HG03571 (cell line): ENCODE results near the gene CRYBA2.

Experiments used
- ATAC-seq: cut with Tn5 transposase; IDR thresholded peaks from one replicate; pipeline ENCODE4 v1.9.1; 2021; ENCODE audit not compliant: unreplicated experiment

The CRYBA2 gene

GRCh38 chr2:218993345-218994315, at the start of gene CRYBA2:
TSS of gene CRYBA2 (minus strand) at chr2:218993422. CDS start at chr2:218993176, 246 bp downstream.
- ATAC-seq: no peak

- no peak for ATAC-seq
Measured at GRCh38 chr2:219042750-219043149, 49.5 kb upstream of the CRYBA2 start.

- no peak for ATAC-seq
Measured at GRCh38 chr2:219042157-219042556, 48.9 kb upstream of the CRYBA2 start.

- no peak for ATAC-seq
Measured at GRCh38 chr2:219041252-219041651, 48.0 kb upstream of the CRYBA2 start, which contains the start of gene CFAP65. TSS of gene CFAP65 (minus strand) at chr2:219041516. CDS start at chr2:219039048, 2,468 bp downstream.

- ATAC-seq: no peak
Measured at GRCh38 chr2:219038600-219038999, 45.4 kb upstream of the CRYBA2 start.

- ATAC-seq: no peak
Measured at GRCh38 chr2:219037783-219038499, 44.7 kb upstream of the CRYBA2 start.

GRCh38 chr2:219035942-219036341, 42.7 kb upstream of the CRYBA2 start:
- no peak for ATAC-seq

- no peak for ATAC-seq
Measured at GRCh38 chr2:219034823-219035222, 41.6 kb upstream of the CRYBA2 start.

GRCh38 chr2:219032051-219032745, 39.0 kb upstream of the CRYBA2 start:
- no peak for ATAC-seq

- no peak for ATAC-seq
Measured at GRCh38 chr2:219031005-219031738, 38.0 kb upstream of the CRYBA2 start.

- ATAC-seq: no peak
Measured at GRCh38 chr2:219030177-219030940, 37.1 kb upstream of the CRYBA2 start.

- ATAC-seq: peak; percentile 61
Measured at GRCh38 chr2:219029829-219030165, 36.6 kb upstream of the CRYBA2 start.

- ATAC-seq: no peak
Measured at GRCh38 chr2:219028996-219029828, 36.0 kb upstream of the CRYBA2 start.

- ATAC-seq: no peak
Measured at GRCh38 chr2:219028141-219028540, 34.9 kb upstream of the CRYBA2 start.

GRCh38 chr2:219027511-219028055, 34.4 kb upstream of the CRYBA2 start:
- no peak for ATAC-seq

GRCh38 chr2:219026946-219027345, 33.7 kb upstream of the CRYBA2 start:
- ATAC-seq: no peak

GRCh38 chr2:219025637-219026585, 32.7 kb upstream of the CRYBA2 start:
- ATAC-seq: no peak

GRCh38 chr2:219024059-219024458, 30.8 kb upstream of the CRYBA2 start:
- no peak for ATAC-seq
